ENCODE results near the gene LACTB.

Gene LACTB

GRCh38 chr15:63121382-63122001 lies at the start of gene LACTB:
TSS of gene LACTB (plus strand) at chr15:63121861. CDS start at chr15:63121872, 11 bp downstream.
- peak; percentile 75 for DNase-seq (ENCODE audit: low read depth)

- no peak for DNase-seq (ENCODE audit: low read depth)
Observed at GRCh38 chr15:63072023-63072650, 49.5 kb upstream of the LACTB start.

GRCh38 chr15:63072809-63073277 lies 48.8 kb upstream of the LACTB start:
- no peak for DNase-seq (ENCODE audit: low read depth)

- no peak for DNase-seq (ENCODE audit: low read depth)
Observed at GRCh38 chr15:63073497-63074172, 48.0 kb upstream of the LACTB start.

GRCh38 chr15:63075015-63075983 lies 46.4 kb upstream of the LACTB start:
- no peak for DNase-seq (ENCODE audit: low read depth)

GRCh38 chr15:63075984-63076713 lies 45.5 kb upstream of the LACTB start:
- DNase-seq (ENCODE audit: low read depth): no peak

GRCh38 chr15:63076714-63077046 lies 45.0 kb upstream of the LACTB start:
- DNase-seq (ENCODE audit: low read depth): no peak

- no peak for DNase-seq (ENCODE audit: low read depth)
Observed at GRCh38 chr15:63077952-63078351, 43.7 kb upstream of the LACTB start.

- DNase-seq (ENCODE audit: low read depth): no peak
Observed at GRCh38 chr15:63079947-63080626, 41.6 kb upstream of the LACTB start.

- no peak for DNase-seq (ENCODE audit: low read depth)
Observed at GRCh38 chr15:63080634-63081250, 40.9 kb upstream of the LACTB start.

GRCh38 chr15:63082366-63082765 lies 39.3 kb upstream of the LACTB start:
- no peak for DNase-seq (ENCODE audit: low read depth)

- DNase-seq (ENCODE audit: low read depth): no peak
Observed at GRCh38 chr15:63083044-63083443, 38.6 kb upstream of the LACTB start.

GRCh38 chr15:63083541-63083940 lies 38.1 kb upstream of the LACTB start:
- no peak for DNase-seq (ENCODE audit: low read depth)

GRCh38 chr15:63084806-63085205 lies 36.9 kb upstream of the LACTB start:
- DNase-seq (ENCODE audit: low read depth): no peak

GRCh38 chr15:63085289-63085688 lies 36.4 kb upstream of the LACTB start:
- no peak for DNase-seq (ENCODE audit: low read depth)

GRCh38 chr15:63086271-63086670 lies 35.4 kb upstream of the LACTB start:
- DNase-seq (ENCODE audit: low read depth): no peak

- DNase-seq (ENCODE audit: low read depth): no peak
Observed at GRCh38 chr15:63086947-63087346, 34.7 kb upstream of the LACTB start.

- no peak for DNase-seq (ENCODE audit: low read depth)
Observed at GRCh38 chr15:63088533-63089245, 33.0 kb upstream of the LACTB start.

GRCh38 chr15:63089260-63090043 lies 32.2 kb upstream of the LACTB start:
- DNase-seq (ENCODE audit: low read depth): no peak
